Endothelial cell of umbilical vein (primary cell): ENCODE results near the gene GATA3.

ENCODE experiments used
- CTCF ChIP-seq, 2 donors: IDR thresholded peaks; 1 replicate in 1 of 2; 2 replicates in 1 of 2; pipeline ENCODE4 v1.5.1; 2011; ENCODE audit warnings: low read length in 2 of 2, mild to moderate bottlenecking in 2 of 2, moderate library complexity in 2 of 2, control low read depth in 1 of 2, inconsistent platforms in 1 of 2, low read depth in 1 of 2; ENCODE audit not compliant: insufficient read depth in 1 of 2; ENCODE audit errors: extremely low read depth in 1 of 2
- EZH2 ChIP-seq: IDR thresholded peaks from 2 replicates; pipeline ENCODE4 v1.6.1; 2012; ENCODE audit warnings: borderline replicate concordance, low read depth, mild to moderate bottlenecking, moderate library complexity, low read length, inconsistent platforms; ENCODE audit not compliant: severe bottlenecking
- GATA2 ChIP-seq: IDR thresholded peaks from 2 replicates; pipeline ENCODE4 v1.7.0; 2011; ENCODE audit warnings: low read depth, mild to moderate bottlenecking, moderate library complexity, mixed read lengths, low read length; ENCODE audit not compliant: insufficient read length, insufficient read depth
- MAX ChIP-seq: IDR thresholded peaks from 2 replicates; pipeline ENCODE4 v1.6.1; 2011; ENCODE audit not compliant: insufficient read depth, insufficient read length
- POLR2AphosphoS5 ChIP-seq: IDR thresholded peaks from 2 replicates; pipeline ENCODE4 v1.6.1; 2012; ENCODE audit warnings: low read depth, mild to moderate bottlenecking, control low read depth, low read length, moderate library complexity; ENCODE audit not compliant: insufficient read depth

- TF ChIP-seq CTCF (IDR thresholded peaks at IDR 0.05; ENCODE audit: extremely low read depth in 1 of 2, insufficient read depth in 1 of 2, low read depth in 1 of 2, low read length in 2 of 2), result no peak
- no peak for TF ChIP-seq GATA2
- TF ChIP-seq POLR2AphosphoS5, result no peak
- TF ChIP-seq MAX, result no peak
- no peak for TF ChIP-seq EZH2
Observed at GRCh38 chr10:8023851-8024250, 30.6 kb upstream of the GATA3 start.
